Panc1 (cell line): ENCODE measurements around the gene TBC1D22A. TPM values are rescaled to one million over a fixed set of nuclear protein-coding genes. Genes with fewer than 3 reads are reported as not detected.

Experiments used
- ATAC-seq: fragments of 200-7000 bp; cut with Tn5 transposase; 2 replicates; pipeline ENCODE4 v1.9.1; 2020; ENCODE audit warnings: mild to moderate bottlenecking, moderate library complexity
- BruUV-seq: library from RNA; stranded (reverse); fragments of 400-500 nt; replicated peaks from 2 replicates; lab custom pipeline; 2021; lab: Mats Ljungman, UMichigan
- CTCF ChIA-PET: fragments of 300-600 bp; sonication (Branson Sonifier 250); formaldehyde crosslinking; loops from one replicate; lab custom pipeline; 2022; ENCODE audit warnings: antibody characterized with exemption; lab: Charles Lee
- POLR2A ChIA-PET: fragments of 300-600 bp; sonication (Branson Sonifier 250); formaldehyde crosslinking; loops from one replicate; lab custom pipeline; 2022; ENCODE audit warnings: antibody characterized with exemption; lab: Charles Lee
- DNase-seq: peaks from one replicate; pipeline ENCODE4 v3.0.0-alpha.2; 2010; ENCODE audit warnings: low read depth, low spot score
- H3K27ac ChIP-seq: 2 replicates; pipeline ENCODE4 v1.5.1; 2011; ENCODE audit warnings: mild to moderate bottlenecking, low read length, inconsistent platforms
- H3K27me3 ChIP-seq: fragments of 200-500 bp; sonication (Bioruptor generic); 2 replicates; pipeline ENCODE4 v1.6.0; 2014; ENCODE audit warnings: low read length, inconsistent platforms; ENCODE audit not compliant: control insufficient read depth, insufficient read depth
- H3K36me3 ChIP-seq: fragments of 200-500 bp; sonication (Bioruptor generic); 2 replicates; pipeline ENCODE4 v1.5.1; 2014; ENCODE audit warnings: inconsistent platforms, mild to moderate bottlenecking, low read length, moderate library complexity; ENCODE audit not compliant: control insufficient read depth, insufficient read depth
- H3K4me1 ChIP-seq: 2 replicates; pipeline ENCODE4 v1.5.1; 2011; ENCODE audit warnings: inconsistent platforms, mild to moderate bottlenecking, low read length, moderate library complexity; ENCODE audit not compliant: control insufficient read depth, insufficient read depth
- H3K4me3 ChIP-seq, 2 experiments: 2 replicates each; pipeline ENCODE4 v1.5.1; 2011 to 2012; ENCODE audit warnings: low read depth in 2 of 2, low read length in 2 of 2, mild to moderate bottlenecking in 2 of 2, inconsistent platforms in 1 of 2, moderate library complexity in 1 of 2
- H3K9me3 ChIP-seq: fragments of 200-500 bp; sonication (Bioruptor generic); 2 replicates; pipeline ENCODE4 v1.5.1; 2014; ENCODE audit warnings: low read depth, mild to moderate bottlenecking, inconsistent platforms, low read length, moderate library complexity; ENCODE audit not compliant: control insufficient read depth, insufficient read depth
- POLR2AphosphoS5 ChIP-seq: IDR thresholded peaks from 2 replicates; pipeline ENCODE4 v1.6.1; 2012; ENCODE audit warnings: mild to moderate bottlenecking, low read depth, low read length, moderate library complexity
- SIN3A ChIP-seq: IDR thresholded peaks from 2 replicates; pipeline ENCODE4 v1.6.1; 2012; ENCODE audit warnings: low read depth, mild to moderate bottlenecking, low read length, moderate library complexity, borderline replicate concordance; ENCODE audit not compliant: insufficient read depth
- TCF7L2 ChIP-seq: IDR thresholded peaks from 2 replicates; pipeline ENCODE4 v1.6.1; 2011; ENCODE audit warnings: mild to moderate bottlenecking, low read depth, low read length, inconsistent platforms
- in situ Hi-C: cut with HindIII; loops from 2 replicates; pipeline ENCODE4 v1.10.0; 2016; ENCODE audit warnings: low sequenced_read_pairs, low pct_unique_long_range_greater_than_20kb
- intact Hi-C: fragments of 100-400 bp; cut with micrococcal nuclease; formaldehyde crosslinking; loops from one replicate; pipeline ENCODE4 v1.10.0; 2022; ENCODE audit not compliant: unreplicated experiment
- total RNA-seq: library from RNA; stranded (reverse); gene quantifications from one replicate; pipeline ENCODE4 v1.2.1, GENCODE V29; 2021; ENCODE audit not compliant: unreplicated experiment
- TF ChIP-seq, protein P1 (sequence below): fragments of 450-650 bp; IDR thresholded peaks from 2 replicates; pipeline ENCODE4 v1.5.1; 2017; ENCODE audit warnings: mild to moderate bottlenecking
- TF ChIP-seq, protein P2 (sequence below), 2 experiments: IDR thresholded peaks; 2 replicates each; pipeline ENCODE4 v1.6.1; 2011 to 2012; ENCODE audit warnings: low read depth in 2 of 2, control low read depth in 1 of 2, low read length in 1 of 2, mild to moderate bottlenecking in 1 of 2, moderate library complexity in 1 of 2; ENCODE audit not compliant: insufficient read depth in 1 of 2

Gene TBC1D22A
- total RNA-seq, 1 experiment from 2014 or later, result 28.7 TPM

DNA sequence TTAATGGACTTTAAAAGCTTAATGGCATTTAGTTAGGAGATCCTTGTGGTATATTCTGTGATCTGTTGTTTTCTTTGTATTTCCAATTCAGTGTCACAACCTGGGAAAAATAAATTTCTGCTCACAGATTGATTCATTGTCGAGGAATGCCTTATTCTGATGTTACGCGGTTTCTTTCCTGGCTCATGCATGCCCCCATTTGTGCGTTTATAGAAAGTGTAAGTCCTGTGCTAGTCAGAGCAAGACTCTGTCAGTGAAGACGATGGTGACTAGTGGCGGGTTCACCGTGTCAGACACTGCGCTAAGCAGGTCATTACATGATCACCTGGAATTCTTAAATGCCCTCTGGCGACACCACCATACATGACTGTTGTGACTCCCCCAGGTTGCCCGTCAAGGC lies 169.4 kb downstream of the TBC1D22A start:
- Histone ChIP-seq H3K4me1 (peaks cover 4% of the 10 kb centered on the region), H3K36me3 (no peaks in the 10 kb centered on the region), H3K27me3 (no peaks in the 10 kb centered on the region), H3K27ac (no peak overlapping the region), H3K9me3 (no peaks in the 10 kb centered on the region), H3K4me3 (no peak overlapping the region)
- ChIA-PET POLR2A (no interaction called here), CTCF (no interaction called here)
- TF ChIP-seq, protein P1, sequence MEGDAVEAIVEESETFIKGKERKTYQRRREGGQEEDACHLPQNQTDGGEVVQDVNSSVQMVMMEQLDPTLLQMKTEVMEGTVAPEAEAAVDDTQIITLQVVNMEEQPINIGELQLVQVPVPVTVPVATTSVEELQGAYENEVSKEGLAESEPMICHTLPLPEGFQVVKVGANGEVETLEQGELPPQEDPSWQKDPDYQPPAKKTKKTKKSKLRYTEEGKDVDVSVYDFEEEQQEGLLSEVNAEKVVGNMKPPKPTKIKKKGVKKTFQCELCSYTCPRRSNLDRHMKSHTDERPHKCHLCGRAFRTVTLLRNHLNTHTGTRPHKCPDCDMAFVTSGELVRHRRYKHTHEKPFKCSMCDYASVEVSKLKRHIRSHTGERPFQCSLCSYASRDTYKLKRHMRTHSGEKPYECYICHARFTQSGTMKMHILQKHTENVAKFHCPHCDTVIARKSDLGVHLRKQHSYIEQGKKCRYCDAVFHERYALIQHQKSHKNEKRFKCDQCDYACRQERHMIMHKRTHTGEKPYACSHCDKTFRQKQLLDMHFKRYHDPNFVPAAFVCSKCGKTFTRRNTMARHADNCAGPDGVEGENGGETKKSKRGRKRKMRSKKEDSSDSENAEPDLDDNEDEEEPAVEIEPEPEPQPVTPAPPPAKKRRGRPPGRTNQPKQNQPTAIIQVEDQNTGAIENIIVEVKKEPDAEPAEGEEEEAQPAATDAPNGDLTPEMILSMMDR, result no peak
- no peak for TF ChIP-seq POLR2AphosphoS5
- no peak for TF ChIP-seq TCF7L2
- TF ChIP-seq, protein P2, sequence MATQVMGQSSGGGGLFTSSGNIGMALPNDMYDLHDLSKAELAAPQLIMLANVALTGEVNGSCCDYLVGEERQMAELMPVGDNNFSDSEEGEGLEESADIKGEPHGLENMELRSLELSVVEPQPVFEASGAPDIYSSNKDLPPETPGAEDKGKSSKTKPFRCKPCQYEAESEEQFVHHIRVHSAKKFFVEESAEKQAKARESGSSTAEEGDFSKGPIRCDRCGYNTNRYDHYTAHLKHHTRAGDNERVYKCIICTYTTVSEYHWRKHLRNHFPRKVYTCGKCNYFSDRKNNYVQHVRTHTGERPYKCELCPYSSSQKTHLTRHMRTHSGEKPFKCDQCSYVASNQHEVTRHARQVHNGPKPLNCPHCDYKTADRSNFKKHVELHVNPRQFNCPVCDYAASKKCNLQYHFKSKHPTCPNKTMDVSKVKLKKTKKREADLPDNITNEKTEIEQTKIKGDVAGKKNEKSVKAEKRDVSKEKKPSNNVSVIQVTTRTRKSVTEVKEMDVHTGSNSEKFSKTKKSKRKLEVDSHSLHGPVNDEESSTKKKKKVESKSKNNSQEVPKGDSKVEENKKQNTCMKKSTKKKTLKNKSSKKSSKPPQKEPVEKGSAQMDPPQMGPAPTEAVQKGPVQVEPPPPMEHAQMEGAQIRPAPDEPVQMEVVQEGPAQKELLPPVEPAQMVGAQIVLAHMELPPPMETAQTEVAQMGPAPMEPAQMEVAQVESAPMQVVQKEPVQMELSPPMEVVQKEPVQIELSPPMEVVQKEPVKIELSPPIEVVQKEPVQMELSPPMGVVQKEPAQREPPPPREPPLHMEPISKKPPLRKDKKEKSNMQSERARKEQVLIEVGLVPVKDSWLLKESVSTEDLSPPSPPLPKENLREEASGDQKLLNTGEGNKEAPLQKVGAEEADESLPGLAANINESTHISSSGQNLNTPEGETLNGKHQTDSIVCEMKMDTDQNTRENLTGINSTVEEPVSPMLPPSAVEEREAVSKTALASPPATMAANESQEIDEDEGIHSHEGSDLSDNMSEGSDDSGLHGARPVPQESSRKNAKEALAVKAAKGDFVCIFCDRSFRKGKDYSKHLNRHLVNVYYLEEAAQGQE (IDR thresholded peaks at IDR 0.05; ENCODE audit: insufficient read depth in 1 of 2, low read depth in 2 of 2, low read length in 1 of 2), result no peak
- no peak for TF ChIP-seq SIN3A
- intact Hi-C loops (no loop called here), in situ Hi-C loops (no loop called here)
- BruUV-seq, result no TSS peak
- ATAC-seq (no peak), DNase-seq (no peak)

DNA sequence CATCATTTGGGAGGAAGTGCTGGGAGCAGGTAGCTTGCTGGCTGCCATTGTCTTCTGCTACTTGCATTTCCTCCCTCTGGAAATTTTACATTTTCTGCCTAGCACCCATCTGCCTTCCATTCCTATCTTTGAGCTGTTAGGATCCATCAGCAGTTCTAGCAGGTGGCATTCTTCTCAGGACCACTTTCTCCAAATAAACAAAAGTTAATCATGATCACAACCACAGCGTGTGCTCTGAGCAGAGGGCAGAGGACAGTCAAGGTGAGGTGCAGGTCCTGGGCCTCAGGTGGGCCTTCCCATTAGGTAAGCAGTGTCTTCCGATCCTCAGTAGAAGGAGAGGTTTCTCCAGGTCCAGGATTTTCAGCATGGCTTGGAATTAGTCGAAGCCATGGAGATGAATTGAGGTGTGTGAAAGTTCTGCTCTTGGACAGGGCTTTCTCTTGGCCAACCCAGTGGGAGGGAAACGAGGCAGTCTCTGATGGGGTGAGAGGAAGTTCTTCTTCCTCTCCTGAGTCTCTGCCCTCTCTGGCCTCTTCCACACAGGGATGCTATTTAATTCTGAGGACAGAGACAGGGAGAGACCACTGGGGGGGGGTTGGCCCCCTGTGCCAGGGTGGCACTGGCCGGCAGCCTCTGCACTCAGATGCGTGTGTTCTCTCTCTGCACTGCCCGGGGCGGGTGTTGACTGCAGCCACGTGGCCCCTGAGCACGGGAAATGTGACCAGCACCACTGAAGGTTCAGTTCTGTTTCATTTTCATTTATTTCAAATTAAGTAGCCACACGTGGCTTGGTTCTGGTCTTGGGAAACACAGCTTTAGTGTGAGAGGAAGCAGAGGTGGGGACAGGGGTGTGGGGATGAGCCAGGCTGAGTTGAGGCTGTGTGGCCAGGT lies 170.8 kb downstream of the TBC1D22A start:
- Histone ChIP-seq H3K36me3 (no peaks in the 10 kb centered on the region), H3K4me3 (no peak overlapping the region), H3K4me1 (peaks cover 4% of the 10 kb centered on the region), H3K9me3 (no peaks in the 10 kb centered on the region), H3K27ac (no peak overlapping the region), H3K27me3 (no peaks in the 10 kb centered on the region)
- no peak for DNase-seq
- BruUV-seq, result no TSS peak
- TF ChIP-seq POLR2AphosphoS5 (no peak), SIN3A (no peak), TCF7L2 (no peak)
- TF ChIP-seq, protein P2 (IDR thresholded peaks at IDR 0.05; ENCODE audit: insufficient read depth in 1 of 2, low read depth in 2 of 2, low read length in 1 of 2), result no peak
- TF ChIP-seq, protein P1, result no peak
- intact Hi-C loops, result no loop called here
- in situ Hi-C loops, result no loop called here
- ChIA-PET POLR2A (no interaction called here), CTCF (no interaction called here)
- no peak for ATAC-seq
